Activated T-cell treated with anti-CD3 and anti-CD28 coated beads, Interleukin-2, amount 50 U/mL, for 48 hours (primary cell): ENCODE measurements around the gene MC1R.

ENCODE experiments used
- DNase-seq, 2 experiments: peaks; one replicate each; pipeline ENCODE4 v3.0.0-alpha.2; 2020

MC1R gene

GRCh38 chr16:89936034-89936433, 17.4 kb downstream of the MC1R start:
- no peak for DNase-seq

GRCh38 chr16:89936508-89936907, 17.8 kb downstream of the MC1R start:
- no peak for DNase-seq

- DNase-seq: no peak
Observed at GRCh38 chr16:89936981-89937380, 18.3 kb downstream of the MC1R start.

- DNase-seq: no peak
Observed at GRCh38 chr16:89938175-89938885, 19.7 kb downstream of the MC1R start.

- no peak for DNase-seq
Observed at GRCh38 chr16:89944773-89945172, 26.1 kb downstream of the MC1R start.

- DNase-seq: no peak
Observed at GRCh38 chr16:89945654-89946053, 27.0 kb downstream of the MC1R start.

GRCh38 chr16:89946515-89946914, 27.9 kb downstream of the MC1R start:
- DNase-seq: no peak

- DNase-seq: peak; percentile 21 to 29
Observed at GRCh38 chr16:89949121-89949742, 30.6 kb downstream of the MC1R start.

GRCh38 chr16:89949756-89950155, 31.1 kb downstream of the MC1R start:
- DNase-seq: no peak

GRCh38 chr16:89951509-89951908, 32.8 kb downstream of the MC1R start:
- no peak for DNase-seq

GRCh38 chr16:89952049-89952448, 33.4 kb downstream of the MC1R start:
- no peak for DNase-seq

GRCh38 chr16:89952551-89952950, 33.9 kb downstream of the MC1R start:
- no peak for DNase-seq

GRCh38 chr16:89953671-89954406, 35.2 kb downstream of the MC1R start:
- DNase-seq: no peak

GRCh38 chr16:89954462-89954861, 35.8 kb downstream of the MC1R start:
- no peak for DNase-seq

- no peak for DNase-seq
Observed at GRCh38 chr16:89955001-89955685, 36.5 kb downstream of the MC1R start.

GRCh38 chr16:89956505-89957215, 38.0 kb downstream of the MC1R start:
- no peak for DNase-seq

- DNase-seq: no peak
Observed at GRCh38 chr16:89957216-89957785, 38.6 kb downstream of the MC1R start.

GRCh38 chr16:89958068-89958467, 39.4 kb downstream of the MC1R start:
- peak; percentile 32 to 33 for DNase-seq

GRCh38 chr16:89958596-89958995, 39.9 kb downstream of the MC1R start:
- no peak for DNase-seq

GRCh38 chr16:89960966-89961365, 42.3 kb downstream of the MC1R start:
- no peak for DNase-seq

- no peak for DNase-seq
Observed at GRCh38 chr16:89961920-89962319, 43.3 kb downstream of the MC1R start.

GRCh38 chr16:89962754-89963498, 44.3 kb downstream of the MC1R start:
- DNase-seq: no peak
